HEK293 (cell line): ENCODE data around the gene PDLIM1.
"Not testable (repeated sequence)": the region's sequence is repeated elsewhere in the genome, so short reads cannot be mapped to it uniquely, and the experiment has no call there.

Experiments used
- CTCF ChIA-PET: fragments of 350-600 bp; formaldehyde crosslinking; extraction: SDS; loops from one replicate; lab custom pipeline; 2021; ENCODE audit warnings: antibody characterized with exemption; lab: Yijun Ruan, JAX
- POLR2A ChIA-PET: fragments of 300-600 bp; formaldehyde crosslinking; extraction: SDS; loops from one replicate; lab custom pipeline; 2020; ENCODE audit warnings: antibody characterized with exemption, inconsistent platforms; lab: Yijun Ruan, JAX
- H3K27ac ChIP-seq: fragments of 200-500 bp; sonication (Bioruptor generic); 2 replicates; pipeline ENCODE4 v1.5.1; 2014; ENCODE audit warnings: low read depth, low read length, control low read depth, inconsistent platforms; ENCODE audit errors: extremely low read depth
- H3K36me3 ChIP-seq, 2 experiments: fragments of 200-500 bp in 1 of 2; sonication (Bioruptor generic) in 1 of 2; 1 replicate in 1 of 2; 2 replicates in 1 of 2; pipeline ENCODE4 v1.5.1; 2014 to 2017; ENCODE audit warnings: inconsistent platforms in 2 of 2, low read length in 2 of 2; ENCODE audit not compliant: control insufficient read depth in 2 of 2, insufficient read depth in 1 of 2
- H3K4me1 ChIP-seq: fragments of 200-500 bp; sonication (Bioruptor generic); 2 replicates; pipeline ENCODE4 v1.5.1; 2014; ENCODE audit warnings: mild to moderate bottlenecking, low read length, inconsistent platforms; ENCODE audit not compliant: control insufficient read depth, insufficient read depth
- H3K4me3 ChIP-seq: 2 replicates; pipeline ENCODE4 v1.5.1; 2011; ENCODE audit warnings: low read depth, mild to moderate bottlenecking, control low read depth, low read length, moderate library complexity
- H3K9me3 ChIP-seq: fragments of 200-500 bp; sonication (Bioruptor generic); 2 replicates; pipeline ENCODE4 v1.5.1; 2014; ENCODE audit warnings: low read depth, low read length, inconsistent platforms; ENCODE audit not compliant: control insufficient read depth, insufficient read depth
- KLF16 ChIP-seq: fragments of 450-650 bp; formaldehyde crosslinking; IDR thresholded peaks from 2 replicates; pipeline ENCODE4 v1.5.1; 2017; ENCODE audit warnings: missing biosample characterization, missing genetic modification characterization
- REPIN1 ChIP-seq: fragments of 450-650 bp; formaldehyde crosslinking; IDR thresholded peaks from 2 replicates; pipeline ENCODE4 v1.5.1; 2017; ENCODE audit warnings: missing biosample characterization, missing genetic modification characterization, low read depth
- SETDB1 ChIP-seq: IDR thresholded peaks from one replicate; pipeline ENCODE4 v1.6.1; 2017; ENCODE audit warnings: mild to moderate bottlenecking, low read length, moderate library complexity, mixed read lengths; ENCODE audit not compliant: insufficient read length
- ZBTB17 ChIP-seq: fragments of 450-650 bp; formaldehyde crosslinking; IDR thresholded peaks from 2 replicates; pipeline ENCODE4 v1.5.1; 2016; ENCODE audit warnings: missing biosample characterization, missing genetic modification characterization
- ZBTB8A ChIP-seq: fragments of 450-650 bp; formaldehyde crosslinking; IDR thresholded peaks from 2 replicates; pipeline ENCODE4 v1.5.1; 2016; ENCODE audit warnings: missing biosample characterization, missing genetic modification characterization
- ZNF121 ChIP-seq: fragments of 450-650 bp; formaldehyde crosslinking; IDR thresholded peaks from 2 replicates; pipeline ENCODE4 v1.5.1; 2016; ENCODE audit warnings: missing biosample characterization, missing genetic modification characterization
- ZNF146 ChIP-seq: fragments of 450-650 bp; formaldehyde crosslinking; IDR thresholded peaks from 2 replicates; pipeline ENCODE4 v1.5.1; 2016; ENCODE audit warnings: missing biosample characterization, missing genetic modification characterization
- ZNF16 ChIP-seq: fragments of 450-650 bp; formaldehyde crosslinking; IDR thresholded peaks from 2 replicates; pipeline ENCODE4 v1.5.1; 2016; ENCODE audit warnings: low read depth, missing biosample characterization, missing genetic modification characterization
- ZNF23 ChIP-seq: fragments of 450-650 bp; formaldehyde crosslinking; IDR thresholded peaks from 2 replicates; pipeline ENCODE4 v1.5.1; 2016; ENCODE audit warnings: missing biosample characterization, missing genetic modification characterization, borderline replicate concordance
- ZNF488 ChIP-seq: fragments of 450-650 bp; formaldehyde crosslinking; IDR thresholded peaks from 2 replicates; pipeline ENCODE4 v1.5.1; 2016; ENCODE audit warnings: missing biosample characterization, missing genetic modification characterization
- ZNF514 ChIP-seq: fragments of 450-650 bp; formaldehyde crosslinking; IDR thresholded peaks from 2 replicates; pipeline ENCODE4 v1.5.1; 2016; ENCODE audit warnings: missing biosample characterization, missing genetic modification characterization
- ZNF521 ChIP-seq: fragments of 450-650 bp; formaldehyde crosslinking; IDR thresholded peaks from 2 replicates; pipeline ENCODE4 v1.5.1; 2017; ENCODE audit warnings: missing biosample characterization, mild to moderate bottlenecking, missing genetic modification characterization
- ZNF530 ChIP-seq: fragments of 450-650 bp; formaldehyde crosslinking; IDR thresholded peaks from 2 replicates; pipeline ENCODE4 v1.5.1; 2016; ENCODE audit warnings: low read depth, missing biosample characterization, missing genetic modification characterization
- ZNF561 ChIP-seq: fragments of 450-650 bp; IDR thresholded peaks from 2 replicates; pipeline ENCODE4 v1.5.1; 2018; ENCODE audit warnings: missing biosample characterization, missing genetic modification characterization, borderline replicate concordance
- ZNF654 ChIP-seq: fragments of 450-650 bp; formaldehyde crosslinking; IDR thresholded peaks from 2 replicates; pipeline ENCODE4 v1.5.1; 2016; ENCODE audit warnings: low read depth, missing biosample characterization, missing genetic modification characterization
- ZNF830 ChIP-seq: fragments of 450-650 bp; IDR thresholded peaks from 2 replicates; pipeline ENCODE4 v1.5.0; 2018; ENCODE audit warnings: missing biosample characterization, missing genetic modification characterization, low read depth, mild to moderate bottlenecking, moderate library complexity
- TF ChIP-seq, protein P1 (sequence below): fragments of 450-650 bp; IDR thresholded peaks from 2 replicates; pipeline ENCODE4 v1.5.1; 2018; ENCODE audit warnings: missing biosample characterization, missing genetic modification characterization
- TF ChIP-seq, protein P2 (sequence below): fragments of 450-650 bp; formaldehyde crosslinking; IDR thresholded peaks from 2 replicates; pipeline ENCODE4 v1.5.1; 2016; ENCODE audit warnings: missing biosample characterization, missing genetic modification characterization
- TF ChIP-seq, protein P3 (sequence below): fragments of 450-650 bp; formaldehyde crosslinking; IDR thresholded peaks from 2 replicates; pipeline ENCODE4; 2016; ENCODE audit warnings: missing biosample characterization, missing genetic modification characterization
- TF ChIP-seq, protein P4 (sequence below): fragments of 450-650 bp; formaldehyde crosslinking; IDR thresholded peaks from 2 replicates; pipeline ENCODE4 v1.5.1; 2017; ENCODE audit warnings: missing biosample characterization, missing genetic modification characterization

The PDLIM1 gene

GRCh38 chr10:95234951-95235350, 55.9 kb downstream of the PDLIM1 start (continued):
- TF ChIP-seq ZNF830 (tag by site-specific recombination) (no peak), ZNF530 (no peak), KLF16 (tag by site-specific recombination) (no peak), ZNF146 (tag by site-specific recombination) (no peak), ZNF514 (no peak), ZBTB8A (tag by site-specific recombination) (no peak), ZNF23 (tag by site-specific recombination) (no peak)
- TF ChIP-seq, protein P1, sequence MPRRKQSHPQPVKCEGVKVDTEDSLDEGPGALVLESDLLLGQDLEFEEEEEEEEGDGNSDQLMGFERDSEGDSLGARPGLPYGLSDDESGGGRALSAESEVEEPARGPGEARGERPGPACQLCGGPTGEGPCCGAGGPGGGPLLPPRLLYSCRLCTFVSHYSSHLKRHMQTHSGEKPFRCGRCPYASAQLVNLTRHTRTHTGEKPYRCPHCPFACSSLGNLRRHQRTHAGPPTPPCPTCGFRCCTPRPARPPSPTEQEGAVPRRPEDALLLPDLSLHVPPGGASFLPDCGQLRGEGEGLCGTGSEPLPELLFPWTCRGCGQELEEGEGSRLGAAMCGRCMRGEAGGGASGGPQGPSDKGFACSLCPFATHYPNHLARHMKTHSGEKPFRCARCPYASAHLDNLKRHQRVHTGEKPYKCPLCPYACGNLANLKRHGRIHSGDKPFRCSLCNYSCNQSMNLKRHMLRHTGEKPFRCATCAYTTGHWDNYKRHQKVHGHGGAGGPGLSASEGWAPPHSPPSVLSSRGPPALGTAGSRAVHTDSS (tag by site-specific recombination), result no peak

DNA sequence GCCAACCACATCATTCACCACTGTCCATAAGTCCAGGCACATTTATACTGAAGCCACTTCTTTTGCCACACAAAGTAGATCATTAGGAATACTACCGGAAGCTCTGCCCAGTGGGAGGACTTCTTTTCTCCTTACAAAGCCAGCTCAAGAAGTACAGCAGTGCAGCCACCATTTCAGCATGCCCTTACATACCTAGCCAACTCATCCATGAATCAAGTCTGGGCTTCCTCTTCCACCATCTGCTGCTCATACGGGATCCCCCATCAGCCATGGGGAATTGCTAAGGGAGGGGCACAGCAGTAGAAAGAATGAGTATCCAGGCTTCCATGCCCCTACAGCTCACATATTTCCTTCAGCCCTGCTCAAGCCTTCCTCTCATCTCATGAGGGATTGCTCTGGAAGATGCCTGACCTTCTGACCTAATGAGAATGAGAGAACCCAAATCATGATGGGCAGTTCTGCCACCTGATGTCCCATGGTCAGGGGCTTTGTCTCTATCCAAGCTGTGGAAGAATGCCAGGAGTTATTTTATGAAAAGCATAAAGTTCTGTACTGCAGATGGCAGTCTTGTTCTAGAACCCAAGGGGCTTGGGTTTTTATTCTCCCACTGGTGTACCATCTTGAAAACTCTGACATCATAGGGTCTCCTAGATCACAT, 57.3 kb downstream of the PDLIM1 start:
- H3K4me3 ChIP-seq, result no peak overlapping the region
- TF ChIP-seq ZNF121 (tag by site-specific recombination) (no peak), ZNF561 (no peak), REPIN1 (no peak), ZBTB17 (tag by site-specific recombination) (no peak), ZNF16 (tag by site-specific recombination) (no peak), ZNF488 (tag by site-specific recombination) (no peak), ZNF654 (tag by site-specific recombination) (no peak), SETDB1 (no peak), ZNF521 (no peak)
- TF ChIP-seq, protein P2, sequence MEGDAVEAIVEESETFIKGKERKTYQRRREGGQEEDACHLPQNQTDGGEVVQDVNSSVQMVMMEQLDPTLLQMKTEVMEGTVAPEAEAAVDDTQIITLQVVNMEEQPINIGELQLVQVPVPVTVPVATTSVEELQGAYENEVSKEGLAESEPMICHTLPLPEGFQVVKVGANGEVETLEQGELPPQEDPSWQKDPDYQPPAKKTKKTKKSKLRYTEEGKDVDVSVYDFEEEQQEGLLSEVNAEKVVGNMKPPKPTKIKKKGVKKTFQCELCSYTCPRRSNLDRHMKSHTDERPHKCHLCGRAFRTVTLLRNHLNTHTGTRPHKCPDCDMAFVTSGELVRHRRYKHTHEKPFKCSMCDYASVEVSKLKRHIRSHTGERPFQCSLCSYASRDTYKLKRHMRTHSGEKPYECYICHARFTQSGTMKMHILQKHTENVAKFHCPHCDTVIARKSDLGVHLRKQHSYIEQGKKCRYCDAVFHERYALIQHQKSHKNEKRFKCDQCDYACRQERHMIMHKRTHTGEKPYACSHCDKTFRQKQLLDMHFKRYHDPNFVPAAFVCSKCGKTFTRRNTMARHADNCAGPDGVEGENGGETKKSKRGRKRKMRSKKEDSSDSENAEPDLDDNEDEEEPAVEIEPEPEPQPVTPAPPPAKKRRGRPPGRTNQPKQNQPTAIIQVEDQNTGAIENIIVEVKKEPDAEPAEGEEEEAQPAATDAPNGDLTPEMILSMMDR (tag by site-specific recombination), result no peak
- TF ChIP-seq, protein P3, sequence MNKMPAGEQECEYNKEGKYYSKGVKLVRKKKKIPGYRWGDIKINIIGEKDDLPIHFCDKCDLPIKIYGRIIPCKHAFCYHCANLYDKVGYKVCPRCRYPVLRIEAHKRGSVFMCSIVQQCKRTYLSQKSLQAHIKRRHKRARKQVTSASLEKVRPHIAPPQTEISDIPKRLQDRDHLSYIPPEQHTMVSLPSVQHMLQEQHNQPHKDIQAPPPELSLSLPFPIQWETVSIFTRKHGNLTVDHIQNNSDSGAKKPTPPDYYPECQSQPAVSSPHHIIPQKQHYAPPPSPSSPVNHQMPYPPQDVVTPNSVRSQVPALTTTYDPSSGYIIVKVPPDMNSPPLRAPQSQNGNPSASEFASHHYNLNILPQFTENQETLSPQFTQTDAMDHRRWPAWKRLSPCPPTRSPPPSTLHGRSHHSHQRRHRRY (tag by site-specific recombination), result no peak
- TF ChIP-seq, protein P4, sequence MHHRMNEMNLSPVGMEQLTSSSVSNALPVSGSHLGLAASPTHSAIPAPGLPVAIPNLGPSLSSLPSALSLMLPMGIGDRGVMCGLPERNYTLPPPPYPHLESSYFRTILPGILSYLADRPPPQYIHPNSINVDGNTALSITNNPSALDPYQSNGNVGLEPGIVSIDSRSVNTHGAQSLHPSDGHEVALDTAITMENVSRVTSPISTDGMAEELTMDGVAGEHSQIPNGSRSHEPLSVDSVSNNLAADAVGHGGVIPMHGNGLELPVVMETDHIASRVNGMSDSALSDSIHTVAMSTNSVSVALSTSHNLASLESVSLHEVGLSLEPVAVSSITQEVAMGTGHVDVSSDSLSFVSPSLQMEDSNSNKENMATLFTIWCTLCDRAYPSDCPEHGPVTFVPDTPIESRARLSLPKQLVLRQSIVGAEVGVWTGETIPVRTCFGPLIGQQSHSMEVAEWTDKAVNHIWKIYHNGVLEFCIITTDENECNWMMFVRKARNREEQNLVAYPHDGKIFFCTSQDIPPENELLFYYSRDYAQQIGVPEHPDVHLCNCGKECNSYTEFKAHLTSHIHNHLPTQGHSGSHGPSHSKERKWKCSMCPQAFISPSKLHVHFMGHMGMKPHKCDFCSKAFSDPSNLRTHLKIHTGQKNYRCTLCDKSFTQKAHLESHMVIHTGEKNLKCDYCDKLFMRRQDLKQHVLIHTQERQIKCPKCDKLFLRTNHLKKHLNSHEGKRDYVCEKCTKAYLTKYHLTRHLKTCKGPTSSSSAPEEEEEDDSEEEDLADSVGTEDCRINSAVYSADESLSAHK (tag by site-specific recombination), result no peak
- TF ChIP-seq, all 188 proteins: peak for 0
- ChIA-PET POLR2A (no interaction called here), CTCF (interaction anchor here (1.1 to 2.9 kb wide), 5 partner anchors 10 to 129 kb away, joined by 3 to 13 read pairs (median 8); no protein-coding TSS in a partner anchor)
- no peak overlapping the region for H3K27ac ChIP-seq
- H3K9me3 ChIP-seq, result no peaks in the 10 kb centered on the region
- no peaks in the 10 kb centered on the region for H3K4me1 ChIP-seq
- peaks cover 17 to 41% of the 10 kb centered on the region in 2 experiments; a peak in 2 of 3 replicates for H3K36me3 ChIP-seq

DNA sequence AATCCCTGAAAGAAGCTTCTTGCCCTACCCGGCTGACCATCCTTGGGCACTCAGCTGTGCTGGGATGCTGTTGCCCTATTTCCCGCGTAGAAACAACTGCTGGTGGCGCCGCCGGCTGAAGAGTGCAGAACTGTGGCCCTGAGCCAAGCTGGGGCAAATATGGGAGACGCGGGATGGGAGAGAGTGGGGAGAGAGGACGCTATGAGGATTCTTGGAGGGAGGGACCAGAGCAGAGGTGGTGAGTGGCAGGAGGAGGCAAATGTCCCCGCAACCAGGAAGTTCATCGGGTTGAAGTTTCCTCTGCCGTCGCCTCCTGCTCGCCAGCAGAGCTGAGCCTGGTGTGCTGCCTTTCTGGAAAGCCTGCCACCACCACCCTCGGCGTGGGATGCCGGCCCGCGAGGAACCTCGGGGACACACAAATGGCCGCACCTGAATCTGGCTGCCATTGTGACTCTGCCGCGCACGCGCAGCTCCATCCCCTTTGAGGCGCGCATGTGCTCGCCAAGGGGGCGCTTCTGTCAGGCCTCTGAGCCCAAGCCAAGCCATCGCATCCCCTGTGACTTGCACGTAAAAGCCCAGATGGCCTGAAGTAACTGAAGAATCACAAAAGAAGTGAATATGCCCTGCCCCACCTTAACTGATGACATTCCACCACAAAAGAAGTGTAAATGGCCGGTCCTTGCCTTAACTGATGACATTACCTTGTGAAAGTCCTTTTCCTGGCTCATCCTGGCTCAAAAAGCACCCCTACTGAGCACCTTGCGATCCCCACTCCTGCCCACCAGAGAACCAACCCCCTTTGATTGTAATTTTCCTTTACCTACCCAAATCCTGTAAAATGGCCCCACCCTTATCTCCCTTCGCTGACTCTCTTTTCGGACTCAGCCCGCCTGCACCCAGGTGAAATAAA, 59.9 kb downstream of the PDLIM1 start:
- H3K27ac ChIP-seq, H3K4me1 ChIP-seq, H3K9me3 ChIP-seq, H3K4me3 ChIP-seq, CTCF ChIA-PET, POLR2A ChIA-PET: not testable (repeated sequence)
- H3K36me3 ChIP-seq, result peaks cover 9 to 20% of the 10 kb centered on the region in 2 experiments; a peak in 2 of 3 replicates
